Activated T-cell treated with anti-CD3 and anti-CD28 coated beads for 4 hours (primary cell): Measurements from ENCODE around the gene PTPRJ.

ENCODE experiments used
- DNase-seq: peaks from one replicate; pipeline ENCODE4 v3.0.0-alpha.2; 2020

Gene PTPRJ

GRCh38 chr11:48043111-48043990 lies 63.0 kb downstream of the PTPRJ start:
- no peak for DNase-seq

GRCh38 chr11:48043991-48044512 lies 63.7 kb downstream of the PTPRJ start:
- DNase-seq: no peak

- DNase-seq: no peak
Observed at GRCh38 chr11:48044577-48044976, 64.2 kb downstream of the PTPRJ start.

GRCh38 chr11:48045536-48045935 lies 65.2 kb downstream of the PTPRJ start:
- no peak for DNase-seq

GRCh38 chr11:48047616-48048015 lies 67.3 kb downstream of the PTPRJ start:
- DNase-seq: no peak

GRCh38 chr11:48049036-48049435 lies 68.7 kb downstream of the PTPRJ start:
- no peak for DNase-seq

- DNase-seq: no peak
Observed at GRCh38 chr11:48050304-48050703, 69.9 kb downstream of the PTPRJ start.

GRCh38 chr11:48051217-48051830 lies 71.0 kb downstream of the PTPRJ start:
- DNase-seq: no peak

GRCh38 chr11:48052183-48053044 lies 72.1 kb downstream of the PTPRJ start:
- no peak for DNase-seq

- DNase-seq: no peak
Observed at GRCh38 chr11:48054994-48055291, 74.6 kb downstream of the PTPRJ start.

- DNase-seq: peak; percentile 31
Observed at GRCh38 chr11:48055292-48056132, 75.2 kb downstream of the PTPRJ start.

- no peak for DNase-seq
Observed at GRCh38 chr11:48056325-48057183, 76.2 kb downstream of the PTPRJ start.

GRCh38 chr11:48058064-48058463 lies 77.7 kb downstream of the PTPRJ start:
- no peak for DNase-seq

GRCh38 chr11:48058788-48059187 lies 78.4 kb downstream of the PTPRJ start:
- no peak for DNase-seq

GRCh38 chr11:48062649-48063048 lies 82.3 kb downstream of the PTPRJ start:
- DNase-seq: no peak

GRCh38 chr11:48063424-48063978 lies 83.1 kb downstream of the PTPRJ start:
- no peak for DNase-seq

GRCh38 chr11:48064306-48064705 lies 83.9 kb downstream of the PTPRJ start:
- DNase-seq: no peak

- no peak for DNase-seq
Observed at GRCh38 chr11:48066881-48067800, 86.8 kb downstream of the PTPRJ start.

- no peak for DNase-seq
Observed at GRCh38 chr11:48073031-48073861, 92.9 kb downstream of the PTPRJ start.
